ENCODE data around the gene ELFN2.

GRCh38 chr22:37454857-37455686 lies 27.8 kb upstream of the ELFN2 start:
- TF ChIP-seq, protein P1, sequence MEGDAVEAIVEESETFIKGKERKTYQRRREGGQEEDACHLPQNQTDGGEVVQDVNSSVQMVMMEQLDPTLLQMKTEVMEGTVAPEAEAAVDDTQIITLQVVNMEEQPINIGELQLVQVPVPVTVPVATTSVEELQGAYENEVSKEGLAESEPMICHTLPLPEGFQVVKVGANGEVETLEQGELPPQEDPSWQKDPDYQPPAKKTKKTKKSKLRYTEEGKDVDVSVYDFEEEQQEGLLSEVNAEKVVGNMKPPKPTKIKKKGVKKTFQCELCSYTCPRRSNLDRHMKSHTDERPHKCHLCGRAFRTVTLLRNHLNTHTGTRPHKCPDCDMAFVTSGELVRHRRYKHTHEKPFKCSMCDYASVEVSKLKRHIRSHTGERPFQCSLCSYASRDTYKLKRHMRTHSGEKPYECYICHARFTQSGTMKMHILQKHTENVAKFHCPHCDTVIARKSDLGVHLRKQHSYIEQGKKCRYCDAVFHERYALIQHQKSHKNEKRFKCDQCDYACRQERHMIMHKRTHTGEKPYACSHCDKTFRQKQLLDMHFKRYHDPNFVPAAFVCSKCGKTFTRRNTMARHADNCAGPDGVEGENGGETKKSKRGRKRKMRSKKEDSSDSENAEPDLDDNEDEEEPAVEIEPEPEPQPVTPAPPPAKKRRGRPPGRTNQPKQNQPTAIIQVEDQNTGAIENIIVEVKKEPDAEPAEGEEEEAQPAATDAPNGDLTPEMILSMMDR (IDR thresholded peaks at IDR 0.05; ENCODE audit: poor library complexity, severe bottlenecking): no peak
- TF ChIP-seq TAF1 (IDR thresholded peaks at IDR 0.05; ENCODE audit: low read depth): no peak
- TF ChIP-seq POLR2AphosphoS5 (IDR thresholded peaks at IDR 0.05): no peak
- no peak for TF ChIP-seq REST (IDR thresholded peaks at IDR 0.05; ENCODE audit: borderline replicate concordance)
- no peak for TF ChIP-seq EP300 (conservative IDR thresholded peaks at IDR 0.05; ENCODE audit: poor library complexity, severe bottlenecking)
- TF ChIP-seq EZH2 (IDR thresholded peaks at IDR 0.05; ENCODE audit: borderline replicate concordance, insufficient read depth, low read length, poor library complexity, severe bottlenecking): no peak
- no peak for TF ChIP-seq MXI1 (conservative IDR thresholded peaks at IDR 0.05; ENCODE audit: poor library complexity, severe bottlenecking)
- no peak for TF ChIP-seq RAD21 (conservative IDR thresholded peaks at IDR 0.05)
- TF ChIP-seq SMC3 (conservative IDR thresholded peaks at IDR 0.05; ENCODE audit: poor library complexity): no peak

All from neural cell (in vitro differentiated cells).